PC-3 (cell line): ENCODE results near the gene DNAJB4. TPM values are rescaled to one million over a fixed set of nuclear protein-coding genes. Genes with fewer than 3 reads are reported as not detected.

Source experiments
- ATAC-seq: fragments of 200-7000 bp; cut with Tn5 transposase; 2 replicates; pipeline ENCODE4 v1.9.1; 2020; ENCODE audit warnings: mild to moderate bottlenecking, moderate library complexity
- BruUV-seq: library from RNA; stranded (reverse); fragments of 400-500 nt; replicated peaks from 2 replicates; lab custom pipeline; 2021; lab: Mats Ljungman, UMichigan
- CTCF ChIA-PET: fragments of 300-600 bp; sonication (Branson Sonifier 250); formaldehyde crosslinking; loops from one replicate; lab custom pipeline; 2022; ENCODE audit warnings: antibody characterized with exemption; lab: Charles Lee
- POLR2A ChIA-PET: fragments of 300-600 bp; sonication (Branson Sonifier 250); formaldehyde crosslinking; loops from one replicate; lab custom pipeline; 2022; ENCODE audit warnings: antibody characterized with exemption; ENCODE audit not compliant: unreplicated experiment; lab: Charles Lee
- DNase-seq: peaks from one replicate; pipeline ENCODE4 v3.0.0-alpha.2; 2015
- H2AFZ ChIP-seq: fragments of 300-600 bp; sonication (generic); 2 replicates; pipeline ENCODE4 v1.6.0; 2016; ENCODE audit warnings: antibody characterized with exemption, low read length
- H3F3A ChIP-seq: fragments of 300-600 bp; sonication (generic); one replicate; pipeline ENCODE4 v1.6.0; 2017; ENCODE audit warnings: antibody characterized with exemption, low read length, control low read depth, mild to moderate bottlenecking; ENCODE audit not compliant: unreplicated experiment
- H3K27ac ChIP-seq: fragments of 300-600 bp; sonication (generic); 2 replicates; pipeline ENCODE4 v1.5.1; 2016; ENCODE audit warnings: mild to moderate bottlenecking, low read length
- H3K27me3 ChIP-seq: fragments of 300-600 bp; sonication (generic); 2 replicates; pipeline ENCODE4 v1.6.1; 2016; ENCODE audit warnings: low read length, mixed read lengths
- H3K36me3 ChIP-seq: fragments of 300-600 bp; sonication (generic); 2 replicates; pipeline ENCODE4 v1.6.1; 2016; ENCODE audit warnings: low read depth, mixed run types, low read length, mixed read lengths
- H3K4me1 ChIP-seq: fragments of 300-600 bp; sonication (generic); 2 replicates; pipeline ENCODE4 v1.5.1; 2016; ENCODE audit warnings: low read length; ENCODE audit not compliant: insufficient read depth
- H3K4me2 ChIP-seq: fragments of 300-600 bp; sonication (generic); 2 replicates; pipeline ENCODE4 v1.6.0; 2016; ENCODE audit warnings: low read length
- H3K4me3 ChIP-seq: fragments of 300-600 bp; sonication (generic); 2 replicates; pipeline ENCODE4 v1.5.1; 2016; ENCODE audit warnings: mild to moderate bottlenecking, low read length, mixed read lengths
- H3K79me2 ChIP-seq: fragments of 300-600 bp; sonication (generic); 2 replicates; pipeline ENCODE4 v1.6.1; 2017; ENCODE audit warnings: low read length, mixed read lengths
- H3K9ac ChIP-seq: fragments of 300-600 bp; sonication (generic); 2 replicates; pipeline ENCODE4 v1.6.0; 2016; ENCODE audit warnings: mild to moderate bottlenecking, low read length
- H3K9me2 ChIP-seq: fragments of 300-600 bp; sonication (generic); replicated peaks from 2 replicates; pipeline ENCODE4 v1.6.1; 2016; ENCODE audit warnings: mixed run types, low read length, mixed read lengths
- H3K9me3 ChIP-seq: fragments of 300-600 bp; sonication (generic); 2 replicates; pipeline ENCODE4 v1.6.1; 2016; ENCODE audit warnings: low read length, mixed read lengths
- H4K20me1 ChIP-seq: fragments of 300-600 bp; sonication (generic); 2 replicates; pipeline ENCODE4 v1.6.1; 2016; ENCODE audit warnings: low read length, mixed read lengths
- EZH2 ChIP-seq: fragments of 300-600 bp; sonication (generic); IDR thresholded peaks from one replicate; pipeline ENCODE4 v1.6.1; 2017; ENCODE audit warnings: antibody characterized with exemption, mild to moderate bottlenecking, low read length; ENCODE audit not compliant: unreplicated experiment
- EZH2phosphoT487 ChIP-seq: fragments of 300-600 bp; sonication (generic); IDR thresholded peaks from 2 replicates; pipeline ENCODE4 v1.6.1; 2018; ENCODE audit warnings: mild to moderate bottlenecking, antibody characterized with exemption, low read length, borderline replicate concordance
- intact Hi-C: fragments of 100-400 bp; cut with micrococcal nuclease; formaldehyde crosslinking; loops from 2 replicates; pipeline ENCODE4 v1.9.0; 2023
- total RNA-seq: library from RNA; depleted of rRNA; stranded (reverse); fragments of >200 nt; gene quantifications from 2 replicates; pipeline ENCODE4 v1.2.3, GENCODE V29; 2014
- TF ChIP-seq, protein P1 (sequence below): fragments of 300-600 bp; sonication (generic); conservative IDR thresholded peaks from 2 replicates; pipeline ENCODE4 v1.5.1; 2017; ENCODE audit warnings: antibody characterized with exemption, low read depth, mild to moderate bottlenecking, low read length

DNAJB4 gene
- total RNA-seq, 1 experiment from 2014 or later = 4.5 TPM

DNA sequence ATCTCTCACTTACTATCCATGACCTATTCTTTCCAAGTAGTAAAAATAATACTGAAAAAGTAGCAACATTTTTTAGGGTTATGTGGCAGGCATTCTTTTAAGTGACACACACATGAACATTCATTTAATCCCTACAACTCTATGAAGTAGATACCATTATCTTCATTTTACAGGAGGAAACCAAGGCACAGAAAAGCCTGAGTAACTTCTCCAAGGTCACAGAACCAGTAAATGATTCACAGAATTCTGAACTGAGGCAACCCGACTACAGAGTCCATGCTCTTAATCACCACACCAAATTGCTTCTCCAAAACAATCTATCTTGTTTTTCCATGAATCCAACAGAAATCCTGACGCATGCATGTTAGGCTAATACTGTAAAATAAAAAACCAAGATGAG is 43.3 kb upstream of the DNAJB4 start:
- H3K27ac ChIP-seq = no peak overlapping the region
- no peak for TF ChIP-seq EZH2phosphoT487
- TF ChIP-seq, protein P1, sequence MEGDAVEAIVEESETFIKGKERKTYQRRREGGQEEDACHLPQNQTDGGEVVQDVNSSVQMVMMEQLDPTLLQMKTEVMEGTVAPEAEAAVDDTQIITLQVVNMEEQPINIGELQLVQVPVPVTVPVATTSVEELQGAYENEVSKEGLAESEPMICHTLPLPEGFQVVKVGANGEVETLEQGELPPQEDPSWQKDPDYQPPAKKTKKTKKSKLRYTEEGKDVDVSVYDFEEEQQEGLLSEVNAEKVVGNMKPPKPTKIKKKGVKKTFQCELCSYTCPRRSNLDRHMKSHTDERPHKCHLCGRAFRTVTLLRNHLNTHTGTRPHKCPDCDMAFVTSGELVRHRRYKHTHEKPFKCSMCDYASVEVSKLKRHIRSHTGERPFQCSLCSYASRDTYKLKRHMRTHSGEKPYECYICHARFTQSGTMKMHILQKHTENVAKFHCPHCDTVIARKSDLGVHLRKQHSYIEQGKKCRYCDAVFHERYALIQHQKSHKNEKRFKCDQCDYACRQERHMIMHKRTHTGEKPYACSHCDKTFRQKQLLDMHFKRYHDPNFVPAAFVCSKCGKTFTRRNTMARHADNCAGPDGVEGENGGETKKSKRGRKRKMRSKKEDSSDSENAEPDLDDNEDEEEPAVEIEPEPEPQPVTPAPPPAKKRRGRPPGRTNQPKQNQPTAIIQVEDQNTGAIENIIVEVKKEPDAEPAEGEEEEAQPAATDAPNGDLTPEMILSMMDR = no peak
- TF ChIP-seq EZH2 = no peak
- ChIA-PET CTCF (no interaction called here), POLR2A (no interaction called here)
- DNase-seq = no peak
- BruUV-seq = no TSS peak
- no peak overlapping the region for H2AFZ ChIP-seq
- H3K9ac ChIP-seq = no peak overlapping the region
- H3K9me3 ChIP-seq = no peaks in the 10 kb centered on the region
- H4K20me1 ChIP-seq = peaks cover 48% of the 10 kb centered on the region
- no peak overlapping the region for H3K4me3 ChIP-seq
- no peaks in the 10 kb centered on the region for H3K27me3 ChIP-seq
- ATAC-seq = no peak
- no peak overlapping the region for H3K4me2 ChIP-seq
- peaks cover 94% of the 10 kb centered on the region for H3K36me3 ChIP-seq
- peaks cover 59% of the 10 kb centered on the region for H3K79me2 ChIP-seq
- H3K9me2 ChIP-seq = no peaks in the 10 kb centered on the region
- H3F3A ChIP-seq = peaks cover 8% of the 10 kb centered on the region
- H3K4me1 ChIP-seq = peaks cover 6% of the 10 kb centered on the region
- intact Hi-C loops = no loop called here

DNA sequence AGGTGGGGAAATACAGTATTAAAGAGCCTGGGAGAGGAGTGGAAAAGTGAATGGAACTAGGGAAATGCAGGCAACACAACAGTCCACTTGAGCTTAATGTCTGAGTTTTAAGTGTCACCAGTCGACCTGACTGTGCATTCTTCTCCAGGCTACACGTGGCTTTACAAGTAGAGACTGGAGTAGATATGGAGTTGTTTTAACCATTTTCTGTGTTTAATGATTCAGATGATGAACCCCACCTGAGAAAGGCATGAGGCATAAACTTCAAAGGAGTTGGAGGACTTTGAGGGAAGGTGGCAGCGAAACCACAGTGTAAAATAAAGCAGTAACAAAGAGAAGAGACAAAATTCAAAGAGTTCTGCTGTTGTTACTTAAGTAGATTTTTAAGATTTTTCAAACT is 38.4 kb upstream of the DNAJB4 start:
- H3K79me2 ChIP-seq = peaks cover 82% of the 10 kb centered on the region
- no peaks in the 10 kb centered on the region for H3K9me3 ChIP-seq
- ChIA-PET POLR2A (interaction anchor here (0.6 kb wide), 1 partner anchor 9 kb away, joined by 10 read pairs; no protein-coding TSS in a partner anchor), CTCF (interaction anchor here (0.6 kb wide), 1 partner anchor 148 kb away, joined by 4 read pairs; no protein-coding TSS in a partner anchor)
- H3F3A ChIP-seq = no peaks in the 10 kb centered on the region
- H3K27ac ChIP-seq = no peak overlapping the region
- H3K9ac ChIP-seq = no peak overlapping the region
- no peak for DNase-seq
- H4K20me1 ChIP-seq = peaks cover 60% of the 10 kb centered on the region
- no peak for TF ChIP-seq EZH2
- TF ChIP-seq EZH2phosphoT487 = no peak
- TF ChIP-seq, protein P1 = no peak
- intact Hi-C loops = no loop called here
- H3K9me2 ChIP-seq = no peaks in the 10 kb centered on the region
- no peak for ATAC-seq
- no peak overlapping the region for H3K4me2 ChIP-seq
- no peaks in the 10 kb centered on the region for H3K27me3 ChIP-seq
- H2AFZ ChIP-seq = no peak overlapping the region
- H3K4me1 ChIP-seq = peaks cover 8% of the 10 kb centered on the region
- H3K36me3 ChIP-seq = peaks cover 92% of the 10 kb centered on the region
- H3K4me3 ChIP-seq = no peak overlapping the region
- no TSS peak for BruUV-seq

DNA sequence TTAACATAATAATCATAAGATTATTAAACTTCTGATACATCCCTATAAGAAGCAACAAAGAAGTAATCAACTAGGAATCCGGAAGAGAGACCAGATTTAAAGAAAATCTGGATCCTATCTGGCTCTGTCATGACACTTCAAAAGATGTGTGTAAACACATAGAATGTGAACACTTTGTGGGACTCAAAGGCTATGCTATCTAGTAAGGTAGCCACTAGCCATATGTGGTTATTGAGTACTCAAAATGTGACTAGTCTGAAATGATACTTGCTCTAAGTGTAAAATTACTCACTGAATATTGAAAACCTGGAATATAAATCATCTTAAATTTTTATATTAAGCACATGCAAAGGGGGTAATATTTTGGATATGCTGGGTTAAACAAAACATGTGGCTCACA is 34.5 kb upstream of the DNAJB4 start:
- intact Hi-C loops = no loop called here
- H3K4me3 ChIP-seq = no peak overlapping the region

More for the DNA sequence above, 34.5 kb upstream of the DNAJB4 start:
- no peaks in the 10 kb centered on the region for H3K9me3 ChIP-seq
- DNase-seq (no peak), ATAC-seq (no peak)
- TF ChIP-seq EZH2 = no peak
- no peak for TF ChIP-seq EZH2phosphoT487
- TF ChIP-seq, protein P1 = no peak
- no peak overlapping the region for H2AFZ ChIP-seq
- H3K9ac ChIP-seq = no peak overlapping the region
- H3K4me2 ChIP-seq = no peak overlapping the region
- H4K20me1 ChIP-seq = peaks cover 82% of the 10 kb centered on the region
- H3F3A ChIP-seq = no peaks in the 10 kb centered on the region
- no peaks in the 10 kb centered on the region for H3K27me3 ChIP-seq
- H3K79me2 ChIP-seq = peaks cover 92% of the 10 kb centered on the region
- no TSS peak for BruUV-seq
- H3K27ac ChIP-seq = no peak overlapping the region
- H3K4me1 ChIP-seq = peaks cover 17% of the 10 kb centered on the region
- H3K9me2 ChIP-seq = no peaks in the 10 kb centered on the region
- peaks cover 69% of the 10 kb centered on the region for H3K36me3 ChIP-seq
- CTCF ChIA-PET = no interaction called here
- POLR2A ChIA-PET = no interaction called here
